Measurements from ENCODE around the gene SPTBN4.

The SPTBN4 gene

DNA sequence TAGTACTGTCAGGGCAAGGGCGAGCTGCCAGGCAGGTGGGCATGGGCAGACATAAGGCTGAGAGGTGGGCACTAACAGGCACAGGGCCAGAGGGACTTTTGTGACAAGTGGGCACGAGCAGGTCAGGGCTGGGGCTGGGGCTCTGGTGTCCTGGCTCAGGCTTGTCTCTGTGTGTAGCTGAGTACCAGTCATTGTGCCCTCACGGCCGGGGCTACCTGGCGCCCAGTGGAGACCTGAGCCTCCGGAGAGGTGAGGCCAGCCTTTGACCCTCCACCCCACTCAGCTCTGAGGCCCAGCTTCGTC is 155.9 kb downstream of the SPTBN4 start:
- TF ChIP-seq, protein P1, sequence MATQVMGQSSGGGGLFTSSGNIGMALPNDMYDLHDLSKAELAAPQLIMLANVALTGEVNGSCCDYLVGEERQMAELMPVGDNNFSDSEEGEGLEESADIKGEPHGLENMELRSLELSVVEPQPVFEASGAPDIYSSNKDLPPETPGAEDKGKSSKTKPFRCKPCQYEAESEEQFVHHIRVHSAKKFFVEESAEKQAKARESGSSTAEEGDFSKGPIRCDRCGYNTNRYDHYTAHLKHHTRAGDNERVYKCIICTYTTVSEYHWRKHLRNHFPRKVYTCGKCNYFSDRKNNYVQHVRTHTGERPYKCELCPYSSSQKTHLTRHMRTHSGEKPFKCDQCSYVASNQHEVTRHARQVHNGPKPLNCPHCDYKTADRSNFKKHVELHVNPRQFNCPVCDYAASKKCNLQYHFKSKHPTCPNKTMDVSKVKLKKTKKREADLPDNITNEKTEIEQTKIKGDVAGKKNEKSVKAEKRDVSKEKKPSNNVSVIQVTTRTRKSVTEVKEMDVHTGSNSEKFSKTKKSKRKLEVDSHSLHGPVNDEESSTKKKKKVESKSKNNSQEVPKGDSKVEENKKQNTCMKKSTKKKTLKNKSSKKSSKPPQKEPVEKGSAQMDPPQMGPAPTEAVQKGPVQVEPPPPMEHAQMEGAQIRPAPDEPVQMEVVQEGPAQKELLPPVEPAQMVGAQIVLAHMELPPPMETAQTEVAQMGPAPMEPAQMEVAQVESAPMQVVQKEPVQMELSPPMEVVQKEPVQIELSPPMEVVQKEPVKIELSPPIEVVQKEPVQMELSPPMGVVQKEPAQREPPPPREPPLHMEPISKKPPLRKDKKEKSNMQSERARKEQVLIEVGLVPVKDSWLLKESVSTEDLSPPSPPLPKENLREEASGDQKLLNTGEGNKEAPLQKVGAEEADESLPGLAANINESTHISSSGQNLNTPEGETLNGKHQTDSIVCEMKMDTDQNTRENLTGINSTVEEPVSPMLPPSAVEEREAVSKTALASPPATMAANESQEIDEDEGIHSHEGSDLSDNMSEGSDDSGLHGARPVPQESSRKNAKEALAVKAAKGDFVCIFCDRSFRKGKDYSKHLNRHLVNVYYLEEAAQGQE (IDR thresholded peaks at IDR 0.05; ENCODE audit: low read depth): no peak
- no peak for TF ChIP-seq EP300 (IDR thresholded peaks at IDR 0.05; ENCODE audit: borderline replicate concordance)
- no peak for TF ChIP-seq USF1 (IDR thresholded peaks at IDR 0.05)

DNA sequence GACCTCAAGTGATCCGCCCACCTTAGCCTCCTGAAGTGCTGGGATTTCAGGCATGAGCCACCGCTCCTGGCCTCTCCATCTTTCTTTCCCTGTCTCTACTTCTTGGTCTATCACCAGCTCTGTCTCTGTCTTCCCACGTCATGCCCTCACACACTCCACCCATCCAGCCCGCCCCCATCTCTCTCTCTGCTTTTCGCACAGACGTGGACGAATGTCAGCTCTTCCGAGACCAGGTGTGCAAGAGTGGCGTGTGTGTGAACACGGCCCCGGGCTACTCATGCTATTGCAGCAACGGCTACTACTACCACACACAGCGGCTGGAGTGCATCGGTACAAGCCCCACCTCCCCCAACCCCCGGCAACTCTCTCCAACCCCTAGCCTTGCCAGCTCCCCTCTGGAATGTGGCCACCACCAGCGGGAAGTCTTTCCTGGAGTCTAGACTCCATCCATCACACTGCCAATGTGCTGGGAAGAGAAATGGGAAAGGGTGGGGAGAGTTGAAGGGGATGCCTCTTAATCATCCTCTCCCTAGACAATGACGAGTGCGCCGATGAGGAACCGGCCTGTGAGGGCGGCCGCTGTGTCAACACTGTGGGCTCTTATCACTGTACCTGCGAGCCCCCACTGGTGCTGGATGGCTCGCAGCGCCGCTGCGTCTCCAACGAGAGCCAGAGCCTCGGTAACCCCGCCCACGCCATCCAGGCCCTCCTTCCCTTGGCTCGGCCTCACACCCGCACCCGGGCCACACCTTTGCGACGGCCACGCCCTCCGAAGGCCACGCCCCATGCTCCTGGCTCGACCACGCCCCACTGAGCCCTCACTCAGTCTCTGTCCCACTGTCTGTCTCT is 156.8 kb downstream of the SPTBN4 start:
- TF ChIP-seq TEAD4 (IDR thresholded peaks at IDR 0.05) (peak; percentile 76), FOXM1 (IDR thresholded peaks at IDR 0.05; ENCODE audit: borderline replicate concordance, low read depth) (no peak), NFIC (IDR thresholded peaks at IDR 0.05) (peak; percentile 81), EP300 (IDR thresholded peaks at IDR 0.05; ENCODE audit: borderline replicate concordance) (peak; percentile 51; the same call in 1 of the 2 replicates), TCF12 (IDR thresholded peaks at IDR 0.05; ENCODE audit: low read depth) (peak; percentile 65), EGR1 (IDR thresholded peaks at IDR 0.05) (peak; percentile 73)

GRCh38 chr19:40625406-40626120 is 158.8 kb downstream of the SPTBN4 start:
- no peak for TF ChIP-seq ZBTB7A (IDR thresholded peaks at IDR 0.05; ENCODE audit: low read depth)
- TF ChIP-seq TCF12 (IDR thresholded peaks at IDR 0.05; ENCODE audit: low read depth): no peak
- TF ChIP-seq EGR1 (IDR thresholded peaks at IDR 0.05): no peak

Measured in Ishikawa (cell line).